Fibroblast of the aortic adventitia (primary cell): ENCODE measurements around the gene CACYBP. TPM values are rescaled to one million over a fixed set of nuclear protein-coding genes. Genes with fewer than 3 reads are reported as not detected.

Experiments used
- DNase-seq: peaks from one replicate; pipeline ENCODE4 v3.0.0-alpha.2; 2010; ENCODE audit warnings: low read depth
- H3K4me3 ChIP-seq: 2 replicates; pipeline ENCODE4 v1.5.1; 2011; ENCODE audit warnings: low read depth, mild to moderate bottlenecking, control low read depth, low read length, moderate library complexity
- CTCF ChIP-seq: IDR thresholded peaks from 2 replicates; pipeline ENCODE4 v1.5.1; 2011; ENCODE audit warnings: mild to moderate bottlenecking, low read length, control low read depth, inconsistent platforms; ENCODE audit not compliant: insufficient read depth
- total RNA-seq: library from RNA; depleted of rRNA; stranded (reverse); fragments of >200 nt; gene quantifications from 2 replicates; pipeline ENCODE4 v1.2.3, GENCODE V29; 2012; ENCODE audit warnings: low replicate concordance

CACYBP gene
- total RNA-seq, 1 donor: 108 TPM

GRCh38 chr1:174988539-174988938 lies 11.2 kb upstream of the CACYBP start:
- no peak for TF ChIP-seq CTCF
- DNase-seq: no peak
- no peak overlapping the region for H3K4me3 ChIP-seq

GRCh38 chr1:174988986-174989385 lies 10.8 kb upstream of the CACYBP start:
- H3K4me3 ChIP-seq: no peak overlapping the region
- TF ChIP-seq CTCF: no peak
- DNase-seq: no peak

DNA sequence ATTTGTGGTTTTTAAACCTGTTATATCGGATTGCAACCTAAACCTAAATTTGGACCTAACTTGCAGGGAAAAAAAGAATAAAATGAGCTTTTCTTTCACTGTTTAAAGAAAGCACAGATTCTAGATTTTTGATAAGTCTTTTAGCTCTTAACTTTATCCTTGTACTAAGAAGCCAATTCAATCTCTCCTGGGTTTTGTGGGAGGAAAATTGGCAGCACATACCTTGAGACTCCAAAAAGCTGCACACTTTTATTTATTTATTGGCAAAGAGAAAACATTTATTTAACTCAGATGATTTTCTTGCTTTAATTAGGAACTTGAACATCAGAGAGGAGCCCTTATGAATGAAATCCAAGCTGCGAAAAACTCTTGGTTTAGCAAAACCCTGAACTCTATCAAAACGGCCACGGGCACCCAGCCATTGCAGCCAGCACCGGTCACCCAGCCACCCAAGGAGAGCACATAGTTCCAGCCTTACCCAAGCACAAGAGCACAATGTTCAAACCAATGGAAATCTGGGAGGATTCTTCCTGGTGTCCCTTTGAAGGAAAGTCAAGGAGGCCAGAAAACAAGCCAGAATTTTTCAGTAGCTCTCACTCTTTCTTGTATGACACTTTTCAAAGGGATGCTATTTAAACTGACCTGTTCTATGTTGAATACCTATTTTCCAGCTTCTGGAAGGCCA lies 10.1 kb upstream of the CACYBP start:
- H3K4me3 ChIP-seq: no peak overlapping the region
- no peak for DNase-seq
- no peak for TF ChIP-seq CTCF

DNA sequence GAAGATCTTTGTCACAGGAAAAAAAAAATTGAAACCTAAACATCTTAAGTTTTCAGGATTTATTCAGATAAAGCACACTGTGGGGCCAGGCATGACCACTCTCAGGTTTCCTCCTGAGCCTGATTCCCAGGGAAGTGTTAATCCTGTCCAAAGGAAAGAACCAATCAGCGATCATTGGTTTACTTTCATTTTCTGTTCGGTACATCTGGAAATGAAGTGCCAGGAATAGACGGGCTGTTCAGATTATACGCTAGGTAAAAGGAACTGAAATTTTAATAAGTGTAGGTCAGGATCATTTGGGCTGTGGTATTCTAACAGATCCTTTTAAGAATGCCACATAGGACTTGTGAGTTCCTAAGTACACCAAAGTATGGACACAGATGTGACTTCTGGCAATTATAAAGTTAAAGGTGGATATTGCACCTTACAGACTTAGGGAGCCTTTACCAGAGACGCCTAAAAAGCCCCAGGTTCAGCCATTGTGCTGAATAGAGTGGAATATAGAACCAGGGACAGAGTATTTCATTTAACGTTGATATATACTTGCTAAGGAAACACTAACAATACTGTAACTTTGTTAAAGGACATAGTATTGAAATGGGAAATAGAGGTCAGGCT lies 9.3 kb upstream of the CACYBP start:
- no peak for TF ChIP-seq CTCF
- peak; percentile 81 for DNase-seq
- peak overlapping the region; percentile 61 for H3K4me3 ChIP-seq

DNA sequence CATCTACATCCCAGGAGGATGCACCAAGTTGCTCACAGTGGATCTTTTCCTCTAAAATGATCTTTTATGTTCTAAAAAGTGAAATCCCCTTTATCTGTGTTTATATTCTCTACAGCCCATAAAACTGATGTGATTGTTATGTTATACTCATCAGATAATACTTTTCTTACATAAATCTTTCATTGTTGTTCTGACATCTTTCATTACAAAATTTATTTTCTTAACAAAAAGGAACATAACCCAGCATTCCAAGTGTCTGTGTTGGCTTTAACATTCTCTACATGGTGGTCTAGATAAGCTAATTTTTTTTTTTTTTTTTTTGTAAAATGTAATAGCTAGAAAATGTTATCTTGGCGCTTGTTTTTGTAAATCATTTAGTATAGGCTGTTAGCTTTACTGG lies 8.3 kb upstream of the CACYBP start:
- DNase-seq: peak; percentile 58
- TF ChIP-seq CTCF: no peak
- no peak overlapping the region for H3K4me3 ChIP-seq

DNA sequence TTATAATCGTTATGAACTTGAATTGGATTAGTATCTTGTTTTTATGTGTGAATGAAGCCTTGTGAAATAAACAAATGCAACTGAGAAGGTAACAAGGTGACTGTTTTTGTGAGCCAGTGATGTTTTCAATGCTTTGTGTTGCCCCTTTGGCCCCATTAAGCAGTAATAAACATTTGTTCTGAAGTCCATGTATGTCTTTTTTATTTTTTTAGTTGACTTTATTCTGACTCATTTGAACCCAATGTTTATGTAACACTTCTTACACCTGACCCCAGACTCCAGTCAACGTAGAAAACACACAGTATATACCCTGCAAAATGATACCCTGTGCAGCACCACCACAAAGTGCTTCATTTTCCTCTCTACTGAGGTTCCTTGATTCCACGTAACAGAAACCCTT lies 4.6 kb upstream of the CACYBP start:
- H3K4me3 ChIP-seq: no peak overlapping the region
- TF ChIP-seq CTCF: no peak
- DNase-seq: no peak

DNA sequence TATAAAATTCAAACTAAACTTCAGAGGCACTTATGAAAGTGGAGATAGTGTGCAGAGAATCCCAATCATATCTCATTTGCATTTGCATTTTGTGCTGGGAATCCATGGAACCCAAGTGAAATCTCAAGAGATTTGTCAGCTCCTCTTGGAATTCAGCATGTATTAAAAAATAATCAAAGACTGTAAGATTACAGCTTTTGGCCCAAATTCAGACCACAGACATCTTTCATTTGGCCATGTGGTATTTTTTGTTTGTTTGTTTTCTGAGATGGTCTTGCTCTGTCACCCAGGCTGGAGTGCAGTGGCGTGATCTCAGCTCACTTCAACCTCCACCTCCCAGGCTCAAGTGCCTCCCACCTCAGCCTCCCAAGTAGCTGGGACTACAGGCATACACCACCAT lies 3.8 kb upstream of the CACYBP start:
- no peak overlapping the region for H3K4me3 ChIP-seq
- DNase-seq: no peak
- TF ChIP-seq CTCF: no peak
